ENCODE measurements around the gene MRPL17. TPM values are rescaled to one million over a fixed set of nuclear protein-coding genes. Genes with fewer than 3 reads are reported as not detected.

MRPL17 gene
- total and polyA plus RNA-seq, 2 donors (not counting 1 experiment from before 2014, with no cell fraction given) = 44.4 to 53.2 TPM

GRCh38 chr11:6655020-6655789, 27.9 kb downstream of the MRPL17 start:
- Histone ChIP-seq H3K36me3 (ENCODE audit: control insufficient read depth, insufficient read depth, low read length) (no peaks in the 10 kb centered on the region), H3K4me2 (ENCODE audit: extremely low read depth, insufficient read depth, low read length) (peak overlapping the region; percentile 69), H3K27me3 (ENCODE audit: control insufficient read depth, insufficient read depth, low read length) (peaks cover 36% of the 10 kb centered on the region), H3K9me3 (ENCODE audit: control insufficient read depth, insufficient read depth, low read depth, low read length) (no peaks in the 10 kb centered on the region), H3K79me2 (ENCODE audit: control insufficient read depth, insufficient read depth, low read length) (no peaks in the 10 kb centered on the region), H2AFZ (ENCODE audit: low read length) (peak overlapping the region; percentile 36), H4K20me1 (ENCODE audit: control insufficient read depth, extremely low read depth, insufficient read depth, low read length) (no peaks in the 10 kb centered on the region), H3K4me1 (ENCODE audit: control insufficient read depth, extremely low read depth, insufficient read depth, low read length) (no peaks in the 10 kb centered on the region), H3K27ac (ENCODE audit: insufficient read depth, low read length) (no peak overlapping the region), H3K4me3 (replicated peaks in 1 of 4; ENCODE audit: control extremely low read depth in 1 of 4, insufficient read depth in 1 of 4, low read depth in 3 of 4, low read length in 4 of 4) (peak overlapping the region in 3 of 4 experiments; percentile 33 to 53 (median 52)), H3K9ac (ENCODE audit: insufficient read depth, low read length) (peak overlapping the region; percentile 28)
- TF ChIP-seq EZH2 (IDR thresholded peaks at IDR 0.05; ENCODE audit: low read length, missing control alignments) (peak; percentile 92), CTCF (conservative IDR thresholded peaks at IDR 0.05 in 1 of 2, IDR thresholded peaks at IDR 0.05 in 1 of 2; ENCODE audit: low read depth in 1 of 2, low read length in 2 of 2) (no peak)
- no peak for DNase-seq (ENCODE audit: low read depth in 2 of 2)

GRCh38 chr11:6654281-6655019, 28.7 kb downstream of the MRPL17 start:
- Histone ChIP-seq H4K20me1 (ENCODE audit: control insufficient read depth, extremely low read depth, insufficient read depth, low read length) (no peaks in the 10 kb centered on the region), H3K9ac (ENCODE audit: insufficient read depth, low read length) (no peak overlapping the region), H3K36me3 (ENCODE audit: control insufficient read depth, insufficient read depth, low read length) (no peaks in the 10 kb centered on the region), H2AFZ (ENCODE audit: low read length) (no peak overlapping the region), H3K27me3 (ENCODE audit: control insufficient read depth, insufficient read depth, low read length) (peaks cover 40% of the 10 kb centered on the region), H3K4me1 (ENCODE audit: control insufficient read depth, extremely low read depth, insufficient read depth, low read length) (no peaks in the 10 kb centered on the region), H3K27ac (ENCODE audit: insufficient read depth, low read length) (no peak overlapping the region), H3K4me2 (ENCODE audit: extremely low read depth, insufficient read depth, low read length) (peak overlapping the region; percentile 69), H3K4me3 (replicated peaks in 1 of 4; ENCODE audit: control extremely low read depth in 1 of 4, insufficient read depth in 1 of 4, low read depth in 3 of 4, low read length in 4 of 4) (peak overlapping the region in 2 of 4 experiments; percentile 52 to 53), H3K9me3 (ENCODE audit: control insufficient read depth, insufficient read depth, low read depth, low read length) (no peaks in the 10 kb centered on the region), H3K79me2 (ENCODE audit: control insufficient read depth, insufficient read depth, low read length) (no peaks in the 10 kb centered on the region)
- no peak for DNase-seq (ENCODE audit: low read depth in 2 of 2)
- peak; percentile 34 for TF ChIP-seq EZH2 (IDR thresholded peaks at IDR 0.05; ENCODE audit: low read length, missing control alignments)
- TF ChIP-seq CTCF (conservative IDR thresholded peaks at IDR 0.05 in 1 of 2, IDR thresholded peaks at IDR 0.05 in 1 of 2; ENCODE audit: low read depth in 1 of 2, low read length in 2 of 2) = no peak

- Histone ChIP-seq H3K27me3 (ENCODE audit: control insufficient read depth, insufficient read depth, low read length) (peaks cover 40% of the 10 kb centered on the region), H3K79me2 (ENCODE audit: control insufficient read depth, insufficient read depth, low read length) (no peaks in the 10 kb centered on the region), H3K9me3 (ENCODE audit: control insufficient read depth, insufficient read depth, low read depth, low read length) (no peaks in the 10 kb centered on the region), H3K36me3 (ENCODE audit: control insufficient read depth, insufficient read depth, low read length) (no peaks in the 10 kb centered on the region), H4K20me1 (ENCODE audit: control insufficient read depth, extremely low read depth, insufficient read depth, low read length) (no peaks in the 10 kb centered on the region), H3K27ac (ENCODE audit: insufficient read depth, low read length) (no peak overlapping the region), H3K4me2 (ENCODE audit: extremely low read depth, insufficient read depth, low read length) (no peak overlapping the region), H3K4me1 (ENCODE audit: control insufficient read depth, extremely low read depth, insufficient read depth, low read length) (no peaks in the 10 kb centered on the region), H3K4me3 (replicated peaks in 1 of 4; ENCODE audit: control extremely low read depth in 1 of 4, insufficient read depth in 1 of 4, low read depth in 3 of 4, low read length in 4 of 4) (no peak overlapping the region), H2AFZ (ENCODE audit: low read length) (no peak overlapping the region), H3K9ac (ENCODE audit: insufficient read depth, low read length) (no peak overlapping the region)
- TF ChIP-seq CTCF (conservative IDR thresholded peaks at IDR 0.05 in 1 of 2, IDR thresholded peaks at IDR 0.05 in 1 of 2; ENCODE audit: low read depth in 1 of 2, low read length in 2 of 2) = no peak
- TF ChIP-seq EZH2 (IDR thresholded peaks at IDR 0.05; ENCODE audit: low read length, missing control alignments) = no peak
- DNase-seq (ENCODE audit: low read depth in 2 of 2) = no peak
Observed at GRCh38 chr11:6653656-6654055, 29.5 kb downstream of the MRPL17 start.

Data from fibroblast of lung (primary cell).